ENCODE results near the gene BAHD1.

GRCh38 chr15:40508216-40508615 is 67.5 kb downstream of the BAHD1 start:
- TF ChIP-seq CTCF (IDR thresholded peaks at IDR 0.05; ENCODE audit: poor library complexity) (no peak), EZH2phosphoT487 (IDR thresholded peaks at IDR 0.05; ENCODE audit: low read depth, severe bottlenecking, unreplicated experiment) (no peak), EZH2 (IDR thresholded peaks at IDR 0.05; ENCODE audit: borderline replicate concordance) (no peak)
